Neural cell (in vitro differentiated cells): ENCODE data around the gene COLQ.
"Not testable (repeated sequence)": the region's sequence is repeated elsewhere in the genome, so short reads cannot be mapped to it uniquely, and the experiment has no call there.

Experiments
- CTCF ChIP-seq: fragments of 450-650 bp; IDR thresholded peaks from 2 replicates; pipeline ENCODE4 v1.5.1; 2014; ENCODE audit warnings: antibody characterized with exemption, mild to moderate bottlenecking, moderate library complexity; ENCODE audit not compliant: poor library complexity, severe bottlenecking
- EP300 ChIP-seq: fragments of 450-650 bp; conservative IDR thresholded peaks from 2 replicates; pipeline ENCODE4 v1.6.1; 2014; ENCODE audit warnings: antibody characterized with exemption, mild to moderate bottlenecking, moderate library complexity; ENCODE audit not compliant: poor library complexity, severe bottlenecking
- EZH2 ChIP-seq: fragments of 200-600, 300-800 bp; shearing (Covaris generic), sonication (generic); IDR thresholded peaks from 2 replicates; pipeline ENCODE4 v1.6.1; 2014; ENCODE audit warnings: antibody characterized with exemption, low read length, borderline replicate concordance, mild to moderate bottlenecking; ENCODE audit not compliant: insufficient read depth, poor library complexity, severe bottlenecking
- MXI1 ChIP-seq: fragments of 450-650 bp; conservative IDR thresholded peaks from 2 replicates; pipeline ENCODE4 v1.6.1; 2014; ENCODE audit warnings: antibody characterized with exemption, mild to moderate bottlenecking; ENCODE audit not compliant: poor library complexity, severe bottlenecking
- POLR2AphosphoS5 ChIP-seq: IDR thresholded peaks from 2 replicates; pipeline ENCODE4 v1.6.1; 2012
- RAD21 ChIP-seq: fragments of 450-650 bp; conservative IDR thresholded peaks from 2 replicates; pipeline ENCODE4 v1.6.1; 2014; ENCODE audit warnings: antibody characterized with exemption, mild to moderate bottlenecking, moderate library complexity
- REST ChIP-seq: IDR thresholded peaks from 2 replicates; pipeline ENCODE4 v1.6.1; 2012; ENCODE audit warnings: borderline replicate concordance
- SMC3 ChIP-seq: fragments of 450-650 bp; conservative IDR thresholded peaks from 2 replicates; pipeline ENCODE4 v1.6.1; 2014; ENCODE audit warnings: antibody characterized with exemption, mild to moderate bottlenecking, moderate library complexity; ENCODE audit not compliant: poor library complexity
- TAF1 ChIP-seq: IDR thresholded peaks from 2 replicates; pipeline ENCODE4 v1.6.1; 2012; ENCODE audit warnings: low read depth

GRCh38 chr3:15532614-15533013 is 11.1 kb upstream of the COLQ start:
- TF ChIP-seq CTCF, REST, TAF1, EZH2, MXI1, POLR2AphosphoS5, EP300, RAD21, SMC3: not testable (repeated sequence)
